HEK293 (cell line): ENCODE measurements around the gene RIC3.

Experiments
- CTCF ChIA-PET: fragments of 350-600 bp; formaldehyde crosslinking; extraction: SDS; loops from one replicate; lab custom pipeline; 2021; ENCODE audit warnings: antibody characterized with exemption; lab: Yijun Ruan, JAX
- POLR2A ChIA-PET: fragments of 300-600 bp; formaldehyde crosslinking; extraction: SDS; loops from one replicate; lab custom pipeline; 2020; ENCODE audit warnings: antibody characterized with exemption, inconsistent platforms; lab: Yijun Ruan, JAX
- H3K27ac ChIP-seq: fragments of 200-500 bp; sonication (Bioruptor generic); 2 replicates; pipeline ENCODE4 v1.5.1; 2014; ENCODE audit warnings: low read depth, low read length, control low read depth, inconsistent platforms; ENCODE audit errors: extremely low read depth
- H3K36me3 ChIP-seq, 2 experiments: fragments of 200-500 bp in 1 of 2; sonication (Bioruptor generic) in 1 of 2; 1 replicate in 1 of 2; 2 replicates in 1 of 2; pipeline ENCODE4 v1.5.1; 2014 to 2017; ENCODE audit warnings: inconsistent platforms in 2 of 2, low read length in 2 of 2; ENCODE audit not compliant: control insufficient read depth in 2 of 2, insufficient read depth in 1 of 2
- H3K4me1 ChIP-seq: fragments of 200-500 bp; sonication (Bioruptor generic); 2 replicates; pipeline ENCODE4 v1.5.1; 2014; ENCODE audit warnings: mild to moderate bottlenecking, low read length, inconsistent platforms; ENCODE audit not compliant: control insufficient read depth, insufficient read depth
- H3K4me3 ChIP-seq: 2 replicates; pipeline ENCODE4 v1.5.1; 2011; ENCODE audit warnings: low read depth, mild to moderate bottlenecking, control low read depth, low read length, moderate library complexity
- H3K9me3 ChIP-seq: fragments of 200-500 bp; sonication (Bioruptor generic); 2 replicates; pipeline ENCODE4 v1.5.1; 2014; ENCODE audit warnings: low read depth, low read length, inconsistent platforms; ENCODE audit not compliant: control insufficient read depth, insufficient read depth
- KLF7 ChIP-seq: fragments of 450-650 bp; formaldehyde crosslinking; IDR thresholded peaks from 2 replicates; pipeline ENCODE4 v1.5.1; 2016; ENCODE audit warnings: missing biosample characterization, missing genetic modification characterization, borderline replicate concordance
- ZBTB20 ChIP-seq: fragments of 450-650 bp; formaldehyde crosslinking; IDR thresholded peaks from 2 replicates; pipeline ENCODE4 v1.5.1; 2016; ENCODE audit warnings: missing biosample characterization, missing genetic modification characterization
- ZNF10 ChIP-seq: fragments of 450-650 bp; formaldehyde crosslinking; IDR thresholded peaks from 2 replicates; pipeline ENCODE4 v1.5.1; 2017; ENCODE audit warnings: missing biosample characterization, missing genetic modification characterization
- ZNF24 ChIP-seq: fragments of 450-650 bp; formaldehyde crosslinking; IDR thresholded peaks from 2 replicates; pipeline ENCODE4 v1.5.1; 2016; ENCODE audit warnings: missing biosample characterization, missing genetic modification characterization
- ZNF501 ChIP-seq: fragments of 450-650 bp; formaldehyde crosslinking; IDR thresholded peaks from 2 replicates; pipeline ENCODE4 v1.5.1; 2016; ENCODE audit warnings: missing biosample characterization, missing genetic modification characterization
- ZNF561 ChIP-seq: fragments of 450-650 bp; IDR thresholded peaks from 2 replicates; pipeline ENCODE4 v1.5.1; 2018; ENCODE audit warnings: missing biosample characterization, missing genetic modification characterization, borderline replicate concordance
- ZNF571 ChIP-seq: fragments of 450-650 bp; formaldehyde crosslinking; IDR thresholded peaks from 2 replicates; pipeline ENCODE4 v1.5.0; 2017; ENCODE audit warnings: missing biosample characterization, missing genetic modification characterization
- ZNF654 ChIP-seq: fragments of 450-650 bp; formaldehyde crosslinking; IDR thresholded peaks from 2 replicates; pipeline ENCODE4 v1.5.1; 2016; ENCODE audit warnings: low read depth, missing biosample characterization, missing genetic modification characterization
- ZSCAN30 ChIP-seq: fragments of 450-650 bp; IDR thresholded peaks from 2 replicates; pipeline ENCODE4 v1.5.1; 2018; ENCODE audit warnings: missing biosample characterization, mild to moderate bottlenecking, missing genetic modification characterization, moderate library complexity
- TF ChIP-seq, protein P1 (sequence below): fragments of 450-650 bp; formaldehyde crosslinking; IDR thresholded peaks from 2 replicates; pipeline ENCODE4 v1.5.1; 2016; ENCODE audit warnings: missing biosample characterization, missing genetic modification characterization
- TF ChIP-seq, protein P2 (sequence below): fragments of 450-650 bp; formaldehyde crosslinking; IDR thresholded peaks from 2 replicates; pipeline ENCODE4 v1.5.1; 2016; ENCODE audit warnings: missing biosample characterization, missing genetic modification characterization
- TF ChIP-seq, protein P3 (sequence below): fragments of 450-650 bp; formaldehyde crosslinking; IDR thresholded peaks from 2 replicates; pipeline ENCODE4 v1.5.1; 2017; ENCODE audit warnings: missing biosample characterization, missing genetic modification characterization
- TF ChIP-seq, protein P4 (sequence below): fragments of 450-650 bp; formaldehyde crosslinking; IDR thresholded peaks from 2 replicates; pipeline ENCODE4 v1.5.1; 2016; ENCODE audit warnings: missing biosample characterization, missing genetic modification characterization
- TF ChIP-seq, protein P5 (sequence below): fragments of 450-650 bp; formaldehyde crosslinking; IDR thresholded peaks from 2 replicates; pipeline ENCODE4 v1.5.1; 2016; ENCODE audit warnings: missing biosample characterization, missing genetic modification characterization, borderline replicate concordance
- TF ChIP-seq, protein P6 (sequence below): fragments of 450-650 bp; formaldehyde crosslinking; optimal IDR thresholded peaks from 2 replicates; pipeline ENCODE3; 2016; ENCODE audit warnings: missing biosample characterization, mild to moderate bottlenecking, missing genetic modification characterization

The RIC3 gene

DNA sequence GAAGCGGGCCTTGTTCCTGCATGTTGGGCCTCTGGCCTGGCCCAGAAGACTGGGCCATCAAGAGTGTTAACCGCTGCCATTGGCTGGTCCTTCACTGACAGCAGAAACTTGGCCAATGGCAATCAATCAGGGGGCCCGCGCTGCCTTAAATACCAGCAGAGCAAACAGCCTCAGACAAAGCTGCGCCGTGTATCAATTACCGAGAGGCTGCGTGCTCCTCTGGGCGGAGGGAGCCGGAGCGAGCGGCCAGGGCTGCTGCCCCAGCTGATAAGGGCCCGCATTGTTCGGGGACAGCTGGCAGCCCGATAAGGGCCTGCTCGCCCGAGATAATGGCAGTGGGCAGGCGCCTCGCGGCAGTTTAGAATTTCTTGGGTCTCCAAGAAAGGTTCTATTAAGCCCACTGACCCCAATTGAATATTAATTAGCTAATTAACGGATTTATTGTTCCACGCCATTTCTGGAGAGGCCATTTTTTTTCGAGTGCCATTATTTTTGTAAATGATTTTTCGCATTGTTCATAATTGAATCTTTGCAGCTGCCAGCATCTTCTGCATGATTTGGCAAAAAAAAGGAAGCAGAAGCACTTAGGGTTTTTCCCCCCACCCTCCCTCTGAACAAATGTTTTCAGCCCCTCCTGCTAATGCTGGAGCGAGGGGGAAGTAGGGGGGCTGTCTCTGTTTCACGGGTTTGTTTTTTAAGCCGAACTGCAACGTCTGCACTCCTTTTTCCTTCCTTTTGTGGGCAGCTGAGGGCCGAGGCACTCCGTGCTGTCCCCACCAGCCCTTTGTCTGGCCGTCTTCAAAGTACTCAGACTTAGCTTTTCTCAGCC, 37.6 kb upstream of the RIC3 start:
- H3K4me1 ChIP-seq = no peaks in the 10 kb centered on the region
- CTCF ChIA-PET = interaction anchor here (1.1 to 2.0 kb wide), 3 partner anchors 9 to 14 kb away, joined by 4 to 7 read pairs (median 5); no protein-coding TSS in a partner anchor
- no peak overlapping the region for H3K4me3 ChIP-seq
- no peaks in the 10 kb centered on the region for H3K9me3 ChIP-seq
- no peak for TF ChIP-seq ZNF654 (tag by site-specific recombination)
- no peak for TF ChIP-seq ZNF10
- TF ChIP-seq ZBTB20 = no peak
- TF ChIP-seq, protein P1, sequence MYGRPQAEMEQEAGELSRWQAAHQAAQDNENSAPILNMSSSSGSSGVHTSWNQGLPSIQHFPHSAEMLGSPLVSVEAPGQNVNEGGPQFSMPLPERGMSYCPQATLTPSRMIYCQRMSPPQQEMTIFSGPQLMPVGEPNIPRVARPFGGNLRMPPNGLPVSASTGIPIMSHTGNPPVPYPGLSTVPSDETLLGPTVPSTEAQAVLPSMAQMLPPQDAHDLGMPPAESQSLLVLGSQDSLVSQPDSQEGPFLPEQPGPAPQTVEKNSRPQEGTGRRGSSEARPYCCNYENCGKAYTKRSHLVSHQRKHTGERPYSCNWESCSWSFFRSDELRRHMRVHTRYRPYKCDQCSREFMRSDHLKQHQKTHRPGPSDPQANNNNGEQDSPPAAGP (tag by site-specific recombination) = no peak
- TF ChIP-seq, protein P2, sequence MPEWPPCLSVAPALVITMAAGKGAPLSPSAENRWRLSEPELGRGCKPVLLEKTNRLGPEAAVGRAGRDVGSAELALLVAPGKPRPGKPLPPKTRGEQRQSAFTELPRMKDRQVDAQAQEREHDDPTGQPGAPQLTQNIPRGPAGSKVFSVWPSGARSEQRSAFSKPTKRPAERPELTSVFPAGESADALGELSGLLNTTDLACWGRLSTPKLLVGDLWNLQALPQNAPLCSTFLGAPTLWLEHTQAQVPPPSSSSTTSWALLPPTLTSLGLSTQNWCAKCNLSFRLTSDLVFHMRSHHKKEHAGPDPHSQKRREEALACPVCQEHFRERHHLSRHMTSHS (tag by site-specific recombination) = no peak
- no peak for TF ChIP-seq ZNF24 (tag by site-specific recombination)
- TF ChIP-seq, protein P3, sequence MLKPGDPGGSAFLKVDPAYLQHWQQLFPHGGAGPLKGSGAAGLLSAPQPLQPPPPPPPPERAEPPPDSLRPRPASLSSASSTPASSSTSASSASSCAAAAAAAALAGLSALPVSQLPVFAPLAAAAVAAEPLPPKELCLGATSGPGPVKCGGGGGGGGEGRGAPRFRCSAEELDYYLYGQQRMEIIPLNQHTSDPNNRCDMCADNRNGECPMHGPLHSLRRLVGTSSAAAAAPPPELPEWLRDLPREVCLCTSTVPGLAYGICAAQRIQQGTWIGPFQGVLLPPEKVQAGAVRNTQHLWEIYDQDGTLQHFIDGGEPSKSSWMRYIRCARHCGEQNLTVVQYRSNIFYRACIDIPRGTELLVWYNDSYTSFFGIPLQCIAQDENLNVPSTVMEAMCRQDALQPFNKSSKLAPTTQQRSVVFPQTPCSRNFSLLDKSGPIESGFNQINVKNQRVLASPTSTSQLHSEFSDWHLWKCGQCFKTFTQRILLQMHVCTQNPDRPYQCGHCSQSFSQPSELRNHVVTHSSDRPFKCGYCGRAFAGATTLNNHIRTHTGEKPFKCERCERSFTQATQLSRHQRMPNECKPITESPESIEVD (tag by site-specific recombination) = no peak
- TF ChIP-seq, protein P4, sequence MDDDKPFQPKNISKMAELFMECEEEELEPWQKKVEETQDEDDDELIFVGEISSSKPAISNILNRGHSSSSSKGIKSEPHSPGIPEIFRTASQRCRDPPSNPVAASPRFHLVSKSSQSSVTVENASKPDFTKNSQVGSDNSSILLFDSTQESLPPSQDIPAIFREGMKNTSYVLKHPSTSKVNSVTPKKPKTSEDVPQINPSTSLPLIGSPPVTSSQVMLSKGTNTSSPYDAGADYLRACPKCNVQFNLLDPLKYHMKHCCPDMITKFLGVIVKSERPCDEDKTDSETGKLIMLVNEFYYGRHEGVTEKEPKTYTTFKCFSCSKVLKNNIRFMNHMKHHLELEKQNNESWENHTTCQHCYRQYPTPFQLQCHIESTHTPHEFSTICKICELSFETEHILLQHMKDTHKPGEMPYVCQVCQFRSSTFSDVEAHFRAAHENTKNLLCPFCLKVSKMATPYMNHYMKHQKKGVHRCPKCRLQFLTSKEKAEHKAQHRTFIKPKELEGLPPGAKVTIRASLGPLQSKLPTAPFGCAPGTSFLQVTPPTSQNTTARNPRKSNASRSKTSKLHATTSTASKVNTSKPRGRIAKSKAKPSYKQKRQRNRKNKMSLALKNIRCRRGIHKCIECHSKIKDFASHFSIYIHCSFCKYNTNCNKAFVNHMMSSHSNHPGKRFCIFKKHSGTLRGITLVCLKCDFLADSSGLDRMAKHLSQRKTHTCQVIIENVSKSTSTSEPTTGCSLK (tag by site-specific recombination) = no peak
- TF ChIP-seq ZNF501 = no peak
- TF ChIP-seq, protein P5, sequence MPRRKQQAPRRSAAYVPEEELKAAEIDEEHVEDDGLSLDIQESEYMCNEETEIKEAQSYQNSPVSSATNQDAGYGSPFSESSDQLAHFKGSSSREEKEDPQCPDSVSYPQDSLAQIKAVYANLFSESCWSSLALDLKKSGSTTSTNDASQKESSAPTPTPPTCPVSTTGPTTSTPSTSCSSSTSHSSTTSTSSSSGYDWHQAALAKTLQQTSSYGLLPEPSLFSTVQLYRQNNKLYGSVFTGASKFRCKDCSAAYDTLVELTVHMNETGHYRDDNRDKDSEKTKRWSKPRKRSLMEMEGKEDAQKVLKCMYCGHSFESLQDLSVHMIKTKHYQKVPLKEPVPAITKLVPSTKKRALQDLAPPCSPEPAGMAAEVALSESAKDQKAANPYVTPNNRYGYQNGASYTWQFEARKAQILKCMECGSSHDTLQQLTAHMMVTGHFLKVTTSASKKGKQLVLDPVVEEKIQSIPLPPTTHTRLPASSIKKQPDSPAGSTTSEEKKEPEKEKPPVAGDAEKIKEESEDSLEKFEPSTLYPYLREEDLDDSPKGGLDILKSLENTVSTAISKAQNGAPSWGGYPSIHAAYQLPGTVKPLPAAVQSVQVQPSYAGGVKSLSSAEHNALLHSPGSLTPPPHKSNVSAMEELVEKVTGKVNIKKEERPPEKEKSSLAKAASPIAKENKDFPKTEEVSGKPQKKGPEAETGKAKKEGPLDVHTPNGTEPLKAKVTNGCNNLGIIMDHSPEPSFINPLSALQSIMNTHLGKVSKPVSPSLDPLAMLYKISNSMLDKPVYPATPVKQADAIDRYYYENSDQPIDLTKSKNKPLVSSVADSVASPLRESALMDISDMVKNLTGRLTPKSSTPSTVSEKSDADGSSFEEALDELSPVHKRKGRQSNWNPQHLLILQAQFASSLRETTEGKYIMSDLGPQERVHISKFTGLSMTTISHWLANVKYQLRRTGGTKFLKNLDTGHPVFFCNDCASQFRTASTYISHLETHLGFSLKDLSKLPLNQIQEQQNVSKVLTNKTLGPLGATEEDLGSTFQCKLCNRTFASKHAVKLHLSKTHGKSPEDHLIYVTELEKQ (tag by site-specific recombination) = no peak
- no peak for TF ChIP-seq ZSCAN30 (tag by site-specific recombination)
- no peak for TF ChIP-seq ZNF571
- TF ChIP-seq KLF7 (tag by site-specific recombination) = no peak
- TF ChIP-seq, protein P6, sequence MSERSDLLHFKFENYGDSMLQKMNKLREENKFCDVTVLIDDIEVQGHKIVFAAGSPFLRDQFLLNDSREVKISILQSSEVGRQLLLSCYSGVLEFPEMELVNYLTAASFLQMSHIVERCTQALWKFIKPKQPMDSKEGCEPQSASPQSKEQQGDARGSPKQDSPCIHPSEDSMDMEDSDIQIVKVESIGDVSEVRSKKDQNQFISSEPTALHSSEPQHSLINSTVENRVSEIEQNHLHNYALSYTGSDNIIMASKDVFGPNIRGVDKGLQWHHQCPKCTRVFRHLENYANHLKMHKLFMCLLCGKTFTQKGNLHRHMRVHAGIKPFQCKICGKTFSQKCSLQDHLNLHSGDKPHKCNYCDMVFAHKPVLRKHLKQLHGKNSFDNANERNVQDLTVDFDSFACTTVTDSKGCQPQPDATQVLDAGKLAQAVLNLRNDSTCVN = no peak
- TF ChIP-seq ZNF561 = no peak
- no peaks in the 10 kb centered on the region for H3K36me3 ChIP-seq
- H3K27ac ChIP-seq = no peak overlapping the region
- POLR2A ChIA-PET = no interaction called here
